Gastrocnemius medialis (tissue), 4 donors: Measurements from ENCODE around the gene TLE2.

Experiments used
- CTCF ChIP-seq, 5 experiments: fragments of 450-650 bp in 3 of 5; fragments of 200-600 bp in 2 of 5; sonication (generic) in 2 of 5; IDR thresholded peaks in 4 of 5; conservative IDR thresholded peaks in 1 of 5; 1 replicate in 4 of 5; 2 replicates in 1 of 5; pipeline ENCODE4 v1.5.1; 2016 to 2019; ENCODE audit warnings: antibody characterized with exemption in 5 of 5, mild to moderate bottlenecking in 3 of 5, moderate library complexity in 3 of 5
- POLR2A ChIP-seq, 2 donors: fragments of 450-650 bp; IDR thresholded peaks; one replicate each; pipeline ENCODE4 v1.6.1; 2017; ENCODE audit warnings: antibody characterized with exemption in 2 of 2, mild to moderate bottlenecking in 2 of 2, moderate library complexity in 2 of 2

- TF ChIP-seq POLR2A (IDR thresholded peaks at IDR 0.05) (no peak), CTCF (IDR thresholded peaks at IDR 0.05 in 4 of 5, conservative IDR thresholded peaks at IDR 0.05 in 1 of 5) (no peak)
Observed at GRCh38 chr19:3005345-3005744, 23.7 kb downstream of the TLE2 start.
